ENCODE results near the gene ZNF326.

The ZNF326 gene

DNA sequence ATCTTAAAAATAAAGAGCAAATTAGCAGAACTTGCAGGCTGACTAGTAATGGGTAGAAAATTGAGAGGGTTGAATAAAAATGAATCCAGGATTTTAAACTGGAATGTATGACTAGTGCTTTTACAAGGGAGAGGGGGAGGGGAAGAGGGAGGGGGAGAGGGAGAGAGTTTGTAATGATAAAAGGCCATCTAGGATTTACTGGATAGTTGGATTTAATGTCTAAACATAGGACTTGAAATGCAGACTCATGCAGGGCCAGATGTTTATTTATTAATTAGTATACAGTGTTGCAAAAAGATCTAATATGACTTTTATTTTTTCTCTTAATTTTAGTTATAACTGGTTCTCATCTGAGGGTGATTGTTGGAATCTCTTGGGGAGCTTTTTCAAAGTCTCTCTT is 4.3 kb downstream of the ZNF326 start:
- Histone ChIP-seq H3K36me3 (ENCODE audit: control insufficient read depth, insufficient read depth, low read length) (no peaks in the 10 kb centered on the region), H3K4me3 (ENCODE audit: low read depth, low read length) (no peak overlapping the region), H3K27me3 (ENCODE audit: control insufficient read depth, insufficient read depth, low read length) (no peaks in the 10 kb centered on the region), H2AFZ (no peak overlapping the region), H3K27ac (no peak overlapping the region), H3K9me3 (ENCODE audit: control insufficient read depth, low read length) (no peaks in the 10 kb centered on the region), H3K4me1 (peaks cover 4% of the 10 kb centered on the region), H3K9ac (no peak overlapping the region), H3K79me2 (peaks cover 23% of the 10 kb centered on the region), H3K4me2 (ENCODE audit: low read length) (no peak overlapping the region)
- TF ChIP-seq CTCF (IDR thresholded peaks at IDR 0.05), result no peak

DNA sequence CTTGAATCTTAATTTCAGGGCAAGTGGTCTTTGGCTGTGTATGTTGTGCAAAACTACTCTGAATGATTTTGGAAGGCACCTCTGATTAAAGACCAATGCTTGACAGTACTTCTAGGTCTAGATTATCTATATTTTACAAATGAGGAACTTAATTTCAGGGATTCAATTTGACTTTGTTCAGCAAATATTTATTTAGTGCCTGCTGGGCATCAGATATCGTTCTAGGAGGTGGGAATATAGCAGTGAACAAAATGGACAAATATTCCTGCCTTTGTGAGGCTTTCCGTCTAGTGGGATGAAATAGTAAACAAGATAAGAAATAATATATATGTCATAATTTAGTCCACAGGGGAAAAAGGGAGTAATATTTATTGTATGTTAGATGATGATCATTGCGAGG is 4.7 kb downstream of the ZNF326 start:
- no peaks in the 10 kb centered on the region for H3K36me3 ChIP-seq (ENCODE audit: control insufficient read depth, insufficient read depth, low read length)
- no peak overlapping the region for H3K9ac ChIP-seq
- H3K9me3 ChIP-seq (ENCODE audit: control insufficient read depth, low read length), result no peaks in the 10 kb centered on the region
- no peak overlapping the region for H3K4me2 ChIP-seq (ENCODE audit: low read length)
- H3K79me2 ChIP-seq, result peaks cover 23% of the 10 kb centered on the region
- peaks cover 4% of the 10 kb centered on the region for H3K4me1 ChIP-seq
- H2AFZ ChIP-seq, result no peak overlapping the region
- TF ChIP-seq CTCF (IDR thresholded peaks at IDR 0.05), result no peak
- H3K27me3 ChIP-seq (ENCODE audit: control insufficient read depth, insufficient read depth, low read length), result no peaks in the 10 kb centered on the region
- H3K4me3 ChIP-seq (ENCODE audit: low read depth, low read length), result no peak overlapping the region
- no peak overlapping the region for H3K27ac ChIP-seq

- Histone ChIP-seq H2AFZ (no peak overlapping the region), H3K36me3 (ENCODE audit: control insufficient read depth, insufficient read depth, low read length) (no peaks in the 10 kb centered on the region), H3K4me2 (ENCODE audit: low read length) (no peak overlapping the region), H3K4me1 (peaks cover 4% of the 10 kb centered on the region), H3K4me3 (ENCODE audit: low read depth, low read length) (no peak overlapping the region), H3K9me3 (ENCODE audit: control insufficient read depth, low read length) (no peaks in the 10 kb centered on the region), H3K27ac (no peak overlapping the region), H3K9ac (no peak overlapping the region), H3K79me2 (peaks cover 15% of the 10 kb centered on the region), H3K27me3 (ENCODE audit: control insufficient read depth, insufficient read depth, low read length) (no peaks in the 10 kb centered on the region)
- TF ChIP-seq CTCF (IDR thresholded peaks at IDR 0.05), result no peak
Measured at GRCh38 chr1:90000934-90001676, 6.2 kb downstream of the ZNF326 start.

GRCh38 chr1:90007979-90008404 is 13.1 kb downstream of the ZNF326 start:
- H3K36me3 ChIP-seq (ENCODE audit: control insufficient read depth, insufficient read depth, low read length), result no peaks in the 10 kb centered on the region

More at GRCh38 chr1:90007979-90008404, 13.1 kb downstream of the ZNF326 start:
- Histone ChIP-seq H3K27me3 (ENCODE audit: control insufficient read depth, insufficient read depth, low read length) (no peaks in the 10 kb centered on the region), H2AFZ (no peak overlapping the region), H3K4me1 (no peaks in the 10 kb centered on the region), H3K79me2 (peaks cover 2% of the 10 kb centered on the region), H3K4me2 (ENCODE audit: low read length) (no peak overlapping the region), H3K9me3 (ENCODE audit: control insufficient read depth, low read length) (no peaks in the 10 kb centered on the region), H3K4me3 (ENCODE audit: low read depth, low read length) (no peak overlapping the region), H3K9ac (no peak overlapping the region), H3K27ac (no peak overlapping the region)
- TF ChIP-seq CTCF (IDR thresholded peaks at IDR 0.05), result no peak
